ENCODE measurements around the gene SDS.

GRCh38 chr12:113400362-113400761 lies 3.3 kb downstream of the SDS start:
- TF ChIP-seq CTCF (IDR thresholded peaks at IDR 0.05) (no peak), POLR2A (IDR thresholded peaks at IDR 0.05) (no peak)
